Mesenchymal stem cell (in vitro differentiated cells and primary cell): ENCODE measurements around the gene SIT1.

Source experiments
- DNase-seq: peaks from one replicate; pipeline ENCODE4 v3.0.0-alpha.2; 2013
- H2AFZ ChIP-seq: one replicate; pipeline ENCODE4 v1.6.1; 2013; ENCODE audit warnings: low read depth, mild to moderate bottlenecking, control low read depth, inconsistent platforms, low read length, moderate library complexity
- H2AK5ac ChIP-seq: 2 replicates; pipeline ENCODE4 v1.6.1; 2013; ENCODE audit warnings: low read length, moderate library complexity, mild to moderate bottlenecking, inconsistent platforms; ENCODE audit not compliant: severe bottlenecking
- H2BK120ac ChIP-seq: one replicate; pipeline ENCODE4 v1.6.1; 2013; ENCODE audit warnings: low read depth, mild to moderate bottlenecking, inconsistent platforms, low read length, moderate library complexity
- H2BK12ac ChIP-seq, 2 experiments: one replicate each; pipeline ENCODE4 v1.6.1; 2013; ENCODE audit warnings: inconsistent platforms in 2 of 2, low read length in 2 of 2, mild to moderate bottlenecking in 2 of 2, moderate library complexity in 2 of 2, control low read depth in 1 of 2
- H2BK15ac ChIP-seq: one replicate; pipeline ENCODE4 v1.6.1; 2013; ENCODE audit warnings: mild to moderate bottlenecking, low read depth, inconsistent platforms; ENCODE audit not compliant: poor library complexity, severe bottlenecking
- H2BK5ac ChIP-seq: 2 replicates; pipeline ENCODE4 v1.6.1; 2013; ENCODE audit warnings: low read depth, mild to moderate bottlenecking, low read length, control low read depth, inconsistent platforms; ENCODE audit not compliant: poor library complexity, severe bottlenecking
- H3K14ac ChIP-seq, 2 experiments: one replicate each; pipeline ENCODE4 v1.6.1; 2013; ENCODE audit warnings: inconsistent platforms in 2 of 2, low read length in 2 of 2, control low read depth in 1 of 2, mild to moderate bottlenecking in 1 of 2, moderate library complexity in 1 of 2
- H3K18ac ChIP-seq, 2 experiments: one replicate each; pipeline ENCODE4 v1.6.1; 2013; ENCODE audit warnings: inconsistent platforms in 2 of 2, low read length in 2 of 2, control low read depth in 1 of 2, low read depth in 1 of 2, mild to moderate bottlenecking in 1 of 2
- H3K23ac ChIP-seq, 2 experiments: one replicate each; pipeline ENCODE4 v1.6.1; 2013; ENCODE audit warnings: inconsistent platforms in 2 of 2, low read length in 2 of 2, mild to moderate bottlenecking in 2 of 2, moderate library complexity in 2 of 2, control low read depth in 1 of 2
- H3K27ac ChIP-seq: 2 replicates; pipeline ENCODE4 v1.5.1; 2013; ENCODE audit warnings: mild to moderate bottlenecking, moderate library complexity, low read length, control low read depth, inconsistent platforms; ENCODE audit not compliant: poor library complexity, severe bottlenecking
- H3K27me3 ChIP-seq, 2 experiments: 2 replicates each; pipeline versions ENCODE4 v1.6.1 to v1.7.0; 2013; ENCODE audit warnings: low read length in 2 of 2, mild to moderate bottlenecking in 2 of 2, moderate library complexity in 2 of 2, control low read depth in 1 of 2, inconsistent platforms in 1 of 2; ENCODE audit not compliant: control insufficient read depth in 1 of 2, insufficient read depth in 1 of 2
- H3K36me3 ChIP-seq, 2 experiments: 2 replicates each; pipeline versions ENCODE4 v1.6.1 to v1.7.0; 2013; ENCODE audit warnings: low read length in 2 of 2, control low read depth in 1 of 2, inconsistent platforms in 1 of 2, low read depth in 1 of 2, mild to moderate bottlenecking in 1 of 2; ENCODE audit not compliant: insufficient read depth in 2 of 2, control insufficient read depth in 1 of 2
- H3K4ac ChIP-seq, 2 experiments: one replicate each; pipeline ENCODE4 v1.6.1; 2013; ENCODE audit warnings: inconsistent platforms in 2 of 2, low read length in 2 of 2, mild to moderate bottlenecking in 2 of 2, moderate library complexity in 2 of 2, control low read depth in 1 of 2, low read depth in 1 of 2
- H3K4me1 ChIP-seq: 2 replicates; pipeline ENCODE4 v1.6.1; 2013; ENCODE audit warnings: low read depth, low read length, control low read depth; ENCODE audit not compliant: control insufficient read depth, insufficient read depth
- H3K4me2 ChIP-seq: 2 replicates; pipeline ENCODE4 v1.6.1; 2013; ENCODE audit warnings: low read length, mild to moderate bottlenecking, inconsistent platforms; ENCODE audit not compliant: poor library complexity, severe bottlenecking
- H3K4me3 ChIP-seq, 2 experiments: 2 replicates each; pipeline versions ENCODE4 v1.5.1 to v1.7.0; 2013; ENCODE audit warnings: low read length in 2 of 2, mild to moderate bottlenecking in 2 of 2, control low read depth in 1 of 2, low read depth in 1 of 2; ENCODE audit not compliant: insufficient read depth in 1 of 2
- H3K79me1 ChIP-seq: replicated peaks from 2 replicates; pipeline ENCODE4 v1.6.1; 2013; ENCODE audit warnings: mild to moderate bottlenecking, control low read depth, low read length, inconsistent platforms; ENCODE audit not compliant: poor library complexity, severe bottlenecking
- H3K9ac ChIP-seq: 2 replicates; pipeline ENCODE4 v1.7.0; 2013; ENCODE audit warnings: mild to moderate bottlenecking, low read length, moderate library complexity
- H3K9me3 ChIP-seq: 2 replicates; pipeline ENCODE4 v1.7.0; 2013; ENCODE audit warnings: mild to moderate bottlenecking, low read length; ENCODE audit not compliant: control insufficient read depth
- H4K8ac ChIP-seq: one replicate; pipeline ENCODE4 v1.6.1; 2013; ENCODE audit warnings: inconsistent platforms, mild to moderate bottlenecking, low read length, moderate library complexity
- H4K91ac ChIP-seq: one replicate; pipeline ENCODE4 v1.6.1; 2013; ENCODE audit warnings: mild to moderate bottlenecking, low read length, inconsistent platforms
- WGBS: methylation state at CpG from one replicate; pipeline ENCODE4 v1.1.7; 2013; ENCODE audit warnings: mixed read lengths; 5-methylcytosine and 5-hydroxymethylcytosine counted together

The SIT1 gene

GRCh38 chr9:35651956-35652828 is 1.5 kb upstream of the SIT1 start:
- H2BK15ac ChIP-seq, result no peak overlapping the region
- H3K23ac ChIP-seq, result no peak overlapping the region
- no peak overlapping the region for H3K4ac ChIP-seq
- peaks cover 8% of the 10 kb centered on the region for H3K4me1 ChIP-seq
- H3K14ac ChIP-seq, result no peak overlapping the region
- H3K9ac ChIP-seq, result peak overlapping the region; percentile 50
- H3K9me3 ChIP-seq, result no peaks in the 10 kb centered on the region
- no peaks in the 10 kb centered on the region for H3K36me3 ChIP-seq
- 92% methylated on average over 5 of the region's 7 CpGs for WGBS
- H2AFZ ChIP-seq, result no peak overlapping the region
- no peak overlapping the region for H2AK5ac ChIP-seq
- H3K18ac ChIP-seq, result no peak overlapping the region
- H3K79me1 ChIP-seq, result no peaks in the 10 kb centered on the region
- H3K4me2 ChIP-seq, result no peak overlapping the region
- H3K27me3 ChIP-seq, result no peaks in the 10 kb centered on the region
- no peak overlapping the region for H4K8ac ChIP-seq
- no peak overlapping the region for H2BK12ac ChIP-seq
- no peak overlapping the region for H3K27ac ChIP-seq
- H3K4me3 ChIP-seq, result no peak overlapping the region
- H2BK120ac ChIP-seq, result no peak overlapping the region
- DNase-seq, result peak; percentile 76
- no peak overlapping the region for H4K91ac ChIP-seq
- H2BK5ac ChIP-seq, result no peak overlapping the region

- Histone ChIP-seq H3K4me1 (peaks cover 6% of the 10 kb centered on the region), H3K27me3 (no peaks in the 10 kb centered on the region), H2BK5ac (no peak overlapping the region), H2BK120ac (no peak overlapping the region), H3K9me3 (no peaks in the 10 kb centered on the region), H4K91ac (no peak overlapping the region), H2AK5ac (no peak overlapping the region), H3K4me2 (no peak overlapping the region), H3K18ac (no peak overlapping the region), H3K27ac (no peak overlapping the region), H3K4ac (peak overlapping the region in 1 of 2 experiments; percentile 30), H3K23ac (no peak overlapping the region), H3K9ac (peak overlapping the region; percentile 74), H2BK12ac (no peak overlapping the region), H4K8ac (no peak overlapping the region), H3K79me1 (no peaks in the 10 kb centered on the region), H2AFZ (no peak overlapping the region), H3K14ac (no peak overlapping the region), H3K36me3 (no peaks in the 10 kb centered on the region), H3K4me3 (peak overlapping the region in 1 of 2 experiments; percentile 59), H2BK15ac (no peak overlapping the region)
- 92% methylated on average over 25 of the region's 26 CpGs for WGBS
- no peak for DNase-seq
These were observed 1.0 kb downstream of the SIT1 start for GRCh38 chr9:35649431-35650340.

- H3K9ac ChIP-seq, result peak overlapping the region; percentile 99
- peak overlapping the region; percentile 90 for H4K8ac ChIP-seq
- peaks cover 2% of the 10 kb centered on the region for H3K79me1 ChIP-seq
- peak overlapping the region; percentile 64 to 89 for H3K4me3 ChIP-seq
- H2AK5ac ChIP-seq, result no peak overlapping the region
- peaks cover 4% of the 10 kb centered on the region for H3K4me1 ChIP-seq
- peak overlapping the region; percentile 87 for H2BK15ac ChIP-seq
- H3K27me3 ChIP-seq, result no peaks in the 10 kb centered on the region
- H3K18ac ChIP-seq, result peak overlapping the region; percentile 67 to 80
- H3K4ac ChIP-seq, result peak overlapping the region; percentile 35 to 84
- no peak overlapping the region for H3K23ac ChIP-seq
- H2BK5ac ChIP-seq, result peak overlapping the region; percentile 46
- peak overlapping the region; percentile 86 for H3K4me2 ChIP-seq
- DNase-seq, result peak; percentile 89
- under 1% methylated on average over 37 of the region's 58 CpGs for WGBS
- H2BK12ac ChIP-seq, result no peak overlapping the region
- H2AFZ ChIP-seq, result peak overlapping the region; percentile 96
- no peak overlapping the region for H2BK120ac ChIP-seq
- peak overlapping the region; percentile 13 for H3K27ac ChIP-seq
- peak overlapping the region; percentile 36 for H4K91ac ChIP-seq
- peak overlapping the region in 1 of 2 experiments; percentile 79 for H3K14ac ChIP-seq
- H3K9me3 ChIP-seq, result no peaks in the 10 kb centered on the region
- H3K36me3 ChIP-seq, result peaks cover 0 to 3% of the 10 kb centered on the region in 2 experiments
These were observed 4.0 kb downstream of the SIT1 start for GRCh38 chr9:35646533-35647265.
